Measurements from ENCODE around the gene HPS4.

DNA sequence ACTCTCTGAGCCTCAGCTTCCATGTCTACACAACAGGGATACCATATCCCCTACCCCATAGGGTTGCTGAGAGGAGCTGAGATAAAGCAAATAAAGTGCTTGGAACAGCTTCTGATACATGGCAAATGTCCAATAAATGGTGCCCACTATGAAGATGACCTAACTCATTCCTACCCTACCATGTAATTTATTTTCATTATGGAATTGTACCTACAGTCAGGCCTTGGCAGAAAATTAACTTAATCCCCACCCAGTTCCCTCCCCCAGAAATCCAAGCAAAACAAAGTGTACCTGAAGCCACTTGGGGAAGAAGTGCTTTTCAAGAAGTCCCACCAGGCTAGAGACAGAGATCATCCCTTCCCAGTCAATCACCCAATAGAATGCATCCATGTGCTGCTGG, 10.9 kb upstream of the HPS4 start:
- TF ChIP-seq, protein P1, sequence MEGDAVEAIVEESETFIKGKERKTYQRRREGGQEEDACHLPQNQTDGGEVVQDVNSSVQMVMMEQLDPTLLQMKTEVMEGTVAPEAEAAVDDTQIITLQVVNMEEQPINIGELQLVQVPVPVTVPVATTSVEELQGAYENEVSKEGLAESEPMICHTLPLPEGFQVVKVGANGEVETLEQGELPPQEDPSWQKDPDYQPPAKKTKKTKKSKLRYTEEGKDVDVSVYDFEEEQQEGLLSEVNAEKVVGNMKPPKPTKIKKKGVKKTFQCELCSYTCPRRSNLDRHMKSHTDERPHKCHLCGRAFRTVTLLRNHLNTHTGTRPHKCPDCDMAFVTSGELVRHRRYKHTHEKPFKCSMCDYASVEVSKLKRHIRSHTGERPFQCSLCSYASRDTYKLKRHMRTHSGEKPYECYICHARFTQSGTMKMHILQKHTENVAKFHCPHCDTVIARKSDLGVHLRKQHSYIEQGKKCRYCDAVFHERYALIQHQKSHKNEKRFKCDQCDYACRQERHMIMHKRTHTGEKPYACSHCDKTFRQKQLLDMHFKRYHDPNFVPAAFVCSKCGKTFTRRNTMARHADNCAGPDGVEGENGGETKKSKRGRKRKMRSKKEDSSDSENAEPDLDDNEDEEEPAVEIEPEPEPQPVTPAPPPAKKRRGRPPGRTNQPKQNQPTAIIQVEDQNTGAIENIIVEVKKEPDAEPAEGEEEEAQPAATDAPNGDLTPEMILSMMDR (IDR thresholded peaks at IDR 0.05; ENCODE audit: low read depth, low read length) = no peak
- TF ChIP-seq, protein P2, sequence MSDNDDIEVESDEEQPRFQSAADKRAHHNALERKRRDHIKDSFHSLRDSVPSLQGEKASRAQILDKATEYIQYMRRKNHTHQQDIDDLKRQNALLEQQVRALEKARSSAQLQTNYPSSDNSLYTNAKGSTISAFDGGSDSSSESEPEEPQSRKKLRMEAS (IDR thresholded peaks at IDR 0.05; ENCODE audit: low read depth, low read length) = no peak
- no peak for TF ChIP-seq POLR2A (IDR thresholded peaks at IDR 0.05; ENCODE audit: extremely low read depth, insufficient read length)

Data from NB4 (cell line).